HuH-7.5 (cell line): ENCODE data around the gene SMAD3.
A peak's percentile ranks its signal among the peaks of the same experiment; 100 is the strongest.

Source experiments
- DNase-seq: peaks from one replicate; pipeline ENCODE4 v3.0.0; 2011; ENCODE audit warnings: low spot score

SMAD3 gene

GRCh38 chr15:67036775-67037555, 28.4 kb upstream of the SMAD3 start:
- DNase-seq = no peak

DNA sequence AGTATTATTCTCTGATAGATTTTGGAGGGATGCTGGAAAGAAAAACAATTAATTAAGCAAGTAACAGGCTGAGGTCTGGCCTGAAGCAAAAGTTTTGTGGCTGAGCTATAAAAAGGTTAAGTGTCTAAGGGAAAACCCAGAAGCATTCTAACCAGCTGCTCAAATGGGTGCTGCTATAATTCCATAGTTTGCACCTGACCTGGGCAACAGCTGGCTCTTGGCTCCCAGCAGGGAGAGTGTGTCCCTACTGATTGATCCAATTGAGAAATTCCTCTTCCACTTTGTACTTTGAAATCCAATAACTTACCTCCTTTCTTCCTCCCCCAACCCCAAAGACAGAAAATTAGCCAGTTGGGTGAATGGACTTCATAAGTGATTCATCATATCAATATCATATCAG, 27.7 kb upstream of the SMAD3 start:
- no peak for DNase-seq

DNA sequence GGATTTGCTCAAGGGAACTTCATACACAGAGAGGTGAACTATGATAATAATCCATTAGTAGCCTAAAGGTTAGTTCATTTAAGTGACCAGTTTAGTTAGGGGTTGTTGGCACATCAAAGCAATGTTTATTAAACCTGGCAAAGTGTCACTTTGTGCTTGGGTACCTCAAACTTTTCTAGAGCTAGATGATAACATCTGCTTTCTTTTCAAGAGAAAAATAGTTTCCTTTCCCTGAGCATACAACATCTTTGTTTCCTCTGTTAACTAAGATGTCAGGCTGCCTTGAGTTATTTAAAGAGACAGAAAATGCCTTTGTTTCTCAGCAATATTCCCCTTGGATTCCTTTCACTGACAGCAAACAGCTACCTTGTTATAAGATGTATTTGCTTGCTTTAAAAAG, 26.7 kb upstream of the SMAD3 start:
- DNase-seq = no peak

DNA sequence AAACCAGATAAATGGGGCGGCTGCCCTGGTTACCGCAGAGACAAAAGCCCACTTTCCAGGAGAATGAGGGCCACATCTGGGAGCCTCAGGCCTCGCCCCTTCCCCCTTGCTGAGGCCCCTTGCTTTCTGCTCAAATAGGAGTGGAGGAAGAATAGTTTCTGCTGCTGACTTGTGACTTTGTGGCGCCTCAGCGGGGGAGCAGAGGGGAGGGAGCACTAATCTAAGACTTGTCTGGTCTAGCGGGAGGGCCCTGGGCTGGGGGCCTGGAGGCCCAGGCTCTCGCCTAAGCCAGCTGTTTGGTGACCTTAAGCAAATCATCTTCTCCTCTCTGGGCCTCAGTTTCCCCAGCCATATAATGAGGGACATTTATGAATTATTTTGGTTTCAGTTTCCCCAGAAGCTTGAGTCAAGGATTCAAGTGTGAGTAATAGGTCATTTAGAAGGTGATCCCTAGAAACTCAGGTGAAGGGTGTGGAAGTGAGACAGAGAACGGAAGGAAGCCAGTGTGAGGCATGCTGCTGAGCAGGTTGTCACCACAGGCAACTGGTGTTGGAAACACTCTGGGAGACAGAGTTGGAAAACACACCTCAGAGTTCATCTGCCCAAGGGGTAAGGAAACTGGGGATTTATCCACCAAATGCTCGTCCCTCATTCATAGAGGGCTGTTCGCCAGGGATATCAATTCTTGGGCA, 25.9 kb upstream of the SMAD3 start:
- DNase-seq = no peak

GRCh38 chr15:67040277-67040676, 25.1 kb upstream of the SMAD3 start:
- DNase-seq = no peak

GRCh38 chr15:67042551-67043142, 22.8 kb upstream of the SMAD3 start:
- peak; percentile 27 for DNase-seq

GRCh38 chr15:67043939-67044771, 21.2 kb upstream of the SMAD3 start:
- DNase-seq = no peak

DNA sequence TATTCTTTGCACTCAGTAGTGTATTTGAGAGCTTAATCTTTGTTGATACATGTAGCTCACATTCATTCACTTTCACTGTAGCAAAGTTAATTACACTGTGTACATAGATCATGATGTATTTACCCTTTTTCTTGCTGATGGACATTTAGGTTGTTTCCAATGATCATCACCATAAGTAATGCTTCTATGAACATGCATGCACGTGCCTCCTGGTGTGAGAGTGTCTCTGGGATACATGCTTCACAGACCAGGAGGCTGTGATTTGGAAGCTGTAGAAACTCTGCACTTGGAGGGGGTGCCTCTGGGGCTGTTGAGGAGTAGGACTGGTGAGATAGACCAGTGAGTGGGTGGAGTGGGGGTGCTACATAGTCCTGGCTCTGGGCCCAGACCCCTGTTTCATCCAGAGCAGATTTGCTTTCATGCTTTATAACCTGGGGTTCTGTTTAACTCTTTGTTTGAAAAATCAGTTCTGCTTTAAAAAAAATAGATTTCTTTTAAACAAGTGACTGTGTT, 18.2 kb upstream of the SMAD3 start:
- no peak for DNase-seq

GRCh38 chr15:67048281-67049279, 16.8 kb upstream of the SMAD3 start:
- no peak for DNase-seq

DNA sequence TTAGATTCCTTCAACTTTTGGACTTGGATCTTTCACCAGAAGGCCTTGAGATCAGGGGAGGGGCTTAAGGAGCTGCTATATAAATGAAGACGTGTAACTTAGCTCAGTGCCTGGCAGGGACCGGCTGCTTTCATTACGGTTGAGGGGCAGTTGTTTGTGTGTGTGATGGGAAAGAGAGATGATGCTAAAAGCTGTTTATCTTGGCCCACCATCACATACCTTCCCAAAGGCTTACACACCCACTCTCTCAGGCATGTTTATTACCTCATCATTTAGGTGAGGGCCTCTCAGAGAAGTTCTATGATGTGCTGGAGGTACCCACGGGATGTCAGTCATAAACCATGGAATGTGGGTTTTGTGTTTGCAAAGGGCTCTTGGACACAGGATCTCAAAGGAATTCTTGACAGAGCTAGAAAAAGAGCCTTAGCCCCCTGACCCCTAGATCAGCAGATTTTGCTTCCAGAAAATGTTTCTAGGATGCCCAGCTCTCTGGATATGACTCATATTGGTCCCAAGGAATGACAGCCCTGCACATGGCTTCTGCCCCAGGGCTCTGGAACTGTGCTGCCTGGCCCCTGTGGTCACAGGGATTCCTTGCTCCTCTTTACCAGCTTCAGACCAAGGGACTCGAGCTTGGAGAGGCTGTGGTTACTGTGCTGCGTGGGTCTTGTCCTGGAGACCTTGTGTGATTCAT, 15.9 kb upstream of the SMAD3 start:
- DNase-seq = no peak

GRCh38 chr15:67050062-67050461, 15.3 kb upstream of the SMAD3 start:
- no peak for DNase-seq

DNA sequence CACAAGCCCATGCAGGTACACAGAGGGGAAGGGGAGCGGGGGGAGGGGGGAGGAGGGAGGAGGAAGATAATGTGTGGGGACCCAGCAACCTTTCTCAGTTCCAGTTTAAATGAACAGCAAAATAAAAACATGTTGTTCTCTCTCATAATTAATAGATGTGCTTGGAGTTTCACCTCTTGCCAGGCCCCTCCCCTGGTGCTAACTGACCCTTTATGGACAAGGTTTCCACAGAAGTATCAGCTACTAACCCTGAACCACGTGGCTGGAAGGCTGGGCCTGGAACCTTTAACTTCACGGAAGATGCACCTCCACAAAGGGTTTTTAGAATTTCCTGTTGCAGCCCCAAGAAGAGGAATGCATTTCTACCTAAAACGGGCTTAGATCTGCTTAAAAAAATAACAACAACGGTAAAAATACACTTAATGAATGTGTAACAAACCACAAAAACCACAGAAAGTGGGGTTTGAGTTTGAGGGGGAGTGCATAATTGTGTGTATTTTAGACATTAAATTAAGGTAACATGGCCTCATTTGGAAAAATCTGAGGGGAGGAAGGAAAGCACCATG, 14.8 kb upstream of the SMAD3 start:
- DNase-seq = no peak

GRCh38 chr15:67051088-67052045, 14.0 kb upstream of the SMAD3 start:
- DNase-seq = no peak

- no peak for DNase-seq
Measured at GRCh38 chr15:67054676-67055075, 10.7 kb upstream of the SMAD3 start.

- no peak for DNase-seq
Measured at GRCh38 chr15:67059127-67059553, 6.3 kb upstream of the SMAD3 start.

DNA sequence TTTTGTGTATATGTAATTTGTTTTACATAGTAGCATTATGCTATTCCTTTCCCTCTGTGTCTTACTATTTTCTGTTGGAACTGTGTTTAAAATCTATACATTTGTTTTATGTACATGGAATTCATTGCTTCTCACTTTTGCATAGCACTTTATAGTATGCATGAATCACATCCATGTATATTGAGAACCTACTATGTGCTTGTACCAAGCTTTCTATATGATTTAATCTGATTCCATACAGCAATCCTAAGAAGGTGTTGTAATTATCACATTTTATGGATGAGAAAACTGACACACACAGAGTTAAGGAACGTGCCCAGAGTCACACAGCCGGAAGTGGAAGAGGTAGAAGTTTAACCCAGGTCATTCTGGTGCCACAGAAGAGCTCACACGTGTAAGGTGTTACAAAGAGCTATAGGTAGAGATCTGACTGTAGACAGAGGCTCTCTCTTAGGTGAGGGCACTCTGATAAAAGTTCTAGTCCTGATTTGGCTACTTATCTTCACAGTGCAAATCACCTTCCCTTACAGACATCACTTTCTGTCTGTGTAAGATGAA, 3.5 kb upstream of the SMAD3 start:
- no peak for DNase-seq

DNA sequence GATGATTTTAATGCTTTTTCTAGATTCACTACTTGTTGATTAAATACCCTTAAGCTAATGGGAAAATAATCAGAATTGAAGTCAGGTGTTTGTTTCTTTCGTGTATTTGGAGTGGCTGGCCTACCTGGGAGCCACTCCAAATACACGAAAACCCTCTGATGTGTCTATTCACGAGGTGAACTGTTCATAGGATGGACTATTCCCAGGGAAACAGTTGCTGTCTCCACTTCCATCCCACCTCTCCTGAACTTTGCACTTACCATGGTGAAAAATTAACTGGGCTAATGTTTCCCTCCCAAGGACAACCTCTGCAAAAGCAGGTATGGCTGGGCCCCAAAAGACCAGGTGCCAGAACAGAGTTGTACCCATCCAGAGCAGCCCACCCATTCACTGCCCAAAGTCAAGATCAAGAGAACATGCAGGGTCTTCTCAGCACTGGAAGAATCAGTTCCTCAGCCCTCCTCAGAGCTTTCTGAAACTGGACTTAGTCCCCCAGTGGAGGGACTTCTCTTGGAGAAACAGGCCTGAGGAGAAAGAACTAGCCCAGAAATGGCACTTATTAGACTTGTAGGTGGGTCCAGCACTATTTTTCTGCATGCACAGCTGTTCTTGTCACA, 2.9 kb upstream of the SMAD3 start:
- peak; percentile 75 for DNase-seq
